ENCODE measurements around the gene C5orf52. TPM values are rescaled to one million over a fixed set of nuclear protein-coding genes. Genes with fewer than 3 reads are reported as not detected.

The C5orf52 gene
- not detected for total RNA-seq
- polyA plus RNA-seq, result not detected
- long read RNA-seq, donor 1, result 0 reads
- long read RNA-seq, donor 2, result 0 reads
- long read RNA-seq, donor 3, result 0 reads
- long read RNA-seq, donor 4, result 0 reads
- long read RNA-seq, donor 5, result 0 reads
- long read RNA-seq, donor 6, result 0 reads
- long read RNA-seq, donor 7, result 0 reads
- long read RNA-seq, donor 8, result 0 reads
- long read RNA-seq, donor 9, result 0 reads
- long read RNA-seq, donor 10, result 0 reads

GRCh38 chr5:157670662-157671591 is at the start of gene C5orf52:
C5orf52 (plus strand) TSS chr5:157671533; CDS start chr5:157671615, 82 bp downstream.
- 4 to 19% (median 7%) methylated on average over 12 to 59 of the region's 59 CpGs for WGBS, 4 donors
- H3K36me3 ChIP-seq (replicated peaks in 1 of 2), result no peaks in the 10 kb centered on the region
- H3K27ac ChIP-seq, result no peak within 1 kb of the TSS
- H3K27me3 ChIP-seq, result peaks cover 20% of the 10 kb centered on the region
- no peaks in the 10 kb centered on the region for H3K9me3 ChIP-seq (replicated peaks in 1 of 3)
- peak within 1 kb of the TSS in 2 of 4 donors; percentile 23 to 59 for H3K4me3 ChIP-seq
- H3K4me1 ChIP-seq (replicated peaks in 1 of 2), result peaks cover 0 to 11% of the 10 kb centered on the region in 2 donors
- DNase-seq, result peak in 6 of 7 donors; percentile 19 to 60 (median 27)
- intact Hi-C loops (cut with DNase I), result no loop called here
- TF ChIP-seq CTCF (IDR thresholded peaks at IDR 0.05) (no peak), POLR2A (IDR thresholded peaks at IDR 0.05) (no peak)

GRCh38 chr5:157624144-157624543 is 47.2 kb upstream of the C5orf52 start:
- intact Hi-C loops (cut with DNase I), result no loop called here
- Histone ChIP-seq H3K4me1 (replicated peaks in 1 of 2) (no peaks in the 10 kb centered on the region), H3K4me3 (no peak overlapping the region), H3K27me3 (no peaks in the 10 kb centered on the region), H3K36me3 (replicated peaks in 1 of 2) (no peaks in the 10 kb centered on the region), H3K9me3 (replicated peaks in 1 of 3) (no peaks in the 10 kb centered on the region), H3K27ac (no peak overlapping the region)
- TF ChIP-seq POLR2A (IDR thresholded peaks at IDR 0.05) (no peak), CTCF (IDR thresholded peaks at IDR 0.05) (no peak)
- 42 to 53% (median 46%) methylated on average over 2 of the region's 2 CpGs for WGBS, 4 donors
- no peak for DNase-seq

GRCh38 chr5:157626831-157627230 is 44.5 kb upstream of the C5orf52 start:
- no peaks in the 10 kb centered on the region for H3K36me3 ChIP-seq (replicated peaks in 1 of 2)
- H3K27ac ChIP-seq, result no peak overlapping the region
- no peaks in the 10 kb centered on the region for H3K9me3 ChIP-seq (replicated peaks in 1 of 3)
- no peak for TF ChIP-seq POLR2A (IDR thresholded peaks at IDR 0.05)
- no peak for TF ChIP-seq CTCF (IDR thresholded peaks at IDR 0.05)
- no peak overlapping the region for H3K4me3 ChIP-seq
- intact Hi-C loops (cut with DNase I), result no loop called here
- no peaks in the 10 kb centered on the region for H3K27me3 ChIP-seq
- 91 to 95% (median 92%) methylated on average over 6 of the region's 6 CpGs for WGBS, 4 donors
- DNase-seq, result no peak
- H3K4me1 ChIP-seq (replicated peaks in 1 of 2), result no peaks in the 10 kb centered on the region

- Histone ChIP-seq H3K27me3 (no peaks in the 10 kb centered on the region), H3K27ac (no peak overlapping the region), H3K36me3 (replicated peaks in 1 of 2) (no peaks in the 10 kb centered on the region), H3K4me1 (replicated peaks in 1 of 2) (no peaks in the 10 kb centered on the region), H3K4me3 (no peak overlapping the region), H3K9me3 (replicated peaks in 1 of 3) (no peaks in the 10 kb centered on the region)
- no peak for TF ChIP-seq CTCF (IDR thresholded peaks at IDR 0.05)
- TF ChIP-seq POLR2A (IDR thresholded peaks at IDR 0.05), result no peak
- no peak for DNase-seq
- 86 to 97% (median 93%) methylated on average over 2 of the region's 2 CpGs for WGBS, 4 donors
- intact Hi-C loops (cut with DNase I), result no loop called here
Observed at GRCh38 chr5:157630341-157630740, 41.0 kb upstream of the C5orf52 start.

All from adrenal gland (tissue), 19 donors.